HG03354 (cell line): Measurements from ENCODE around the gene NRIP3.
"Not testable (repeated sequence)": the region's sequence is repeated elsewhere in the genome, so short reads cannot be mapped to it uniquely, and the experiment has no call there.

ENCODE experiments used
- ATAC-seq: cut with Tn5 transposase; IDR thresholded peaks from one replicate; pipeline ENCODE4 v1.9.1; 2021; ENCODE audit warnings: mild to moderate bottlenecking; ENCODE audit not compliant: unreplicated experiment, poor library complexity, severe bottlenecking

NRIP3 gene

GRCh38 chr11:9017773-9018172 is 14.0 kb upstream of the NRIP3 start:
- peak; percentile 48 for ATAC-seq

GRCh38 chr11:9016916-9017642 is 13.3 kb upstream of the NRIP3 start:
- peak; percentile 17 for ATAC-seq

DNA sequence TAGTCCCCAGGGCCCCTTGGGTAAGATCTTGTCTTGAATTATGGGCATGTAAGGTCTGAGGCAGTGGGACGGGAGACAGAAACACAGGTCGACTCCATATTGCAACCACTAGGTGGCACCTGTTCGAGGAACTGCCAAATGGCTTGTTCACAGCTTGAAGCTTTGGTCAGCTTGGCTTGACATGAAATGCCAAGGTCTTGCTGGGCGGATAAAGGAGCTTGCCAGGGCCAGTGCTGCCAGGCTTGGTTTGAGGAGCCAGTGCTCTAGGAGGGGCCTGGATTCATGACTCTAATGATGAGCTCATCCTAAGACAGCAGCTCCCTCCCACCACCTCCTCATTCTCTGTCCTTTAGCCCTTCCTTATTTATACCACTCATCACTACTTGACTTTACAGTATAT is 11.9 kb upstream of the NRIP3 start:
- peak; percentile 78 for ATAC-seq

DNA sequence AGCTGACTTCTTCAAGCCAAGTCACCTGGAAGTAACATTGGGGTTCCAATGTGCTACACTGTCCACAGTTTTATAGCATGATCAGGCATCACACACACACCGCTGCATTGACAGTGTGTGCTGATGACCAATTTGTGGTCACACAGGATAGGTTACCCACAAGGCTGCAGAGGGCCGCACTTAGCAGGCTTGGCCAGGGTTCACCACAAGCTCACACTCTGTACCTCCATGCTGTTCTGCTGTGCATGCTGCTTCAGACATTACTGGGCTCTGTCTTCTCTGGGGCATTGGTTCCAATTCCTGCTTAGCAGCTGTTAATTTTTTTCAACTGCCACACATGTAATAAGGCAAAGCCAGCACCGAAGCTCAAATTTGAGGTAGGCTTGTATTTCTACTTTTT is 11.0 kb upstream of the NRIP3 start:
- no peak for ATAC-seq

DNA sequence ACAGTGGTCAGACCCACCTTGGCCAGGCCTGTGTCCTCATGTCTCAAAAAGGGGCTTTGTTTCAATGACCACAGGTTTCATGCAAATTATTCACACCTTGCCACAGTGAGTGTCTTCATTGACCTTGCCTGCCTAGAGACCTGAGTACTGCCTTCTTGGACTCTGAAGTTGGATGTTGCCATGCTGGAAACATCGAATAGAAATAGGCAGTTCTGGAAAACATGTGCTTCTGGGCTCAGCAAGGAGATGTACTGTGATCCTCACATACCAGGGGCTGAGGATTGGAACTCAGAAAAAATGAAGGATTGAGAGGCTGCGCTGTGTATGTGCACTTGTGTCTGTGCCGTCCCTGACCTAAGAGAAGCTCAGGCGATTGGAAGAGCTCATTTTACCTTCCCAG is 9.6 kb upstream of the NRIP3 start:
- ATAC-seq: no peak

GRCh38 chr11:9009538-9009937 is 5.7 kb upstream of the NRIP3 start:
- ATAC-seq: not testable (repeated sequence)

DNA sequence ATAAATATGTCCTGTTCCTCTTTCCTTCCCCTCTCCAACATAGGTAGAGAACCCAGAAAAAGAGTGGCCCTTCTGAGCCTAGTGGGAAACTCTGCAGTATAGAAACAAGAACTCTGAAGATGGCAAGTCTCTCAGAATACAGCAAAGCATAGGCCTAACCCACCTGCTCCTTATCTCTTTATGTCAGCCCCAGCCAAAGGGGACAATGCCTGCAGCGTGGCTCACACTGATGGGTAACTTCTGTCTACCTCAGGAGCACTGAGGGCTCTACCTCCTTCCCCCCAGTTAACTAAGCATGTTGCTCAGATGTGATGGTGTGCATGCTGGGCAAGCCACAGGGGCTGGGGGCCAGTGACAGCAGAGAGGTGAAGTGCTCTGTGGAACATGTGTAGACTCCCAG is 4.9 kb upstream of the NRIP3 start:
- no peak for ATAC-seq

DNA sequence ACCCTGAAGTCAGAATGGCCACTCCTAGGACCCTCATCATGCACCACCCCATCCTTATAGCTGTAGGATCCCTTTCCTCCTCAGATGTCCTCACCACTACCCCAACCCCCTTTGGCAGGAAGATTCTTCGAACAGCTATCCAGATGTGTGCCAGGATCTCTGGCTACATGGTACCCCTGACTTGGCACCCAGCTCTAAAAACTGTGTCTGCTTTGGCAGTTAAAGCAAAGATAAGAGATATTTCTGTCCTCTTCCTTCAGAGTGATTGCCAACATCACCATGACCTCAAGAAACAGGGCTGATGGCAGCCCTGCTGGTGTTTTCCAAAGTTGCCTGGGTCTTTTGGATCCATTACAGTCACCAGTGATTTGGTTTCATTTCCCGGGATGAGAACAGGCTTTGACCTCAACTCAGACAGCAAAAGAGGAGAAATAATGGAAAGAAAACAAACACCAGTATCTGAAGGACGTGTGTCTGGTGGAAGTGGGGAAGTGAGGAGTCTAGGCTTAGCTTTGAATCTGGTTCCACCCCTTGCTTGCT is 4.3 kb upstream of the NRIP3 start:
- ATAC-seq: no peak

- ATAC-seq: no peak
Measured at GRCh38 chr11:9005087-9005486, 1.3 kb upstream of the NRIP3 start.

DNA sequence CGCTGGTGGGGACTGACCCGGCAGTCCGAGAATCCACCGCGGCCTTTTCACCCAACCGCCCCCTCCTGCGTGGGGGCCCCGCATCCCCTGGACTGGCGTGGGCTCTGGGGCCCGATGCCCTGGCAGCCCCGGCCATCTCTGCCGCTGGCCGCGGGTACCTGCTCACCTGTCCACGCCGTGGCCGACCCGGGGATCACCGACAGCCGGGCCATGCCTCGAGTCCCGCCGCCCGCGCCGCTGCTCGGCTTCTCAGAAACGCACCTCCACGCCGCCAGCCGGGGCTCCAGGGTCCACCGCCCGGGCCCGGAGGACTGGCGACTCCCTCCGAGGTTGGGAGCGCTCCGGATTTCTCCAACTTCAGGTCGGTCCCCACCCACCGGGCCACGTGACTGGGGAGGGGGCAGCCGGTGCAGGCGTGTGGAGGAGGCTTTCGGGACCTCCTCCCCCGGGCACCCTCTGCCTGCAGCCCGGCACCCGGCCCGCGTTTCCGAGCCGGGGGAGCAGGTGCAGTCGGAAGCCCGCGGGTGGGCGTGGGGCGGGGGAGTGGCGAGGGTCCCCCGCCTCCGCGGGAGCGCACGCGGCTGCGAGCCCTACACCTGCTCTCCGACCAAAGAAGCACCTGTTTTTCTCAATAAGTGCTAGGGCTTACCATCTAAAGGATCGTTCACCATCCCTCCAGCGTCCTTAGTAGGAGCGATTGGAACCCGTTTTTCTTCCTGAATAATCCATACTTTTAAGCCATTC is 554 bp upstream of the NRIP3 start:
- ATAC-seq: no peak

- no peak for ATAC-seq
Measured at GRCh38 chr11:9002920-9003572, 755 bp downstream of the NRIP3 start.

DNA sequence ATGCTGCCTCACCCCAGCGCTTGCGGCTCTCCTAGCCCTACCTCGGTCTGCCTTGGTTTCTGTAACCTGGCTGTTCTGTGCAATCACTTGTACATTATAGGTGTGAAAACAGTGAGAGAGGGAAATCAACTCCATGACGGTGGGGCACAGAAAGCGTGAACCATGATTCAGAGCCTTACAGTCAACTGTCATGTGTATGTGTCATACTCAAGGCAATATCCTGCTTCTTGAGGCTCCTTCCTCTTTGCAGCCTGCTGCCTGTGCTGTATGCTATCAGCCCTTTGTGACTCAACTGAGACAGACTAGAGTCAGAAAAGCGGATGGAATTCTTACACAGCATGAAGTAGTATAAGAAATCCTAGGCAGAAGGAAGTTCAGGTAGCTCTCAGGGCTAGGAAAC is 2.1 kb downstream of the NRIP3 start:
- no peak for ATAC-seq

DNA sequence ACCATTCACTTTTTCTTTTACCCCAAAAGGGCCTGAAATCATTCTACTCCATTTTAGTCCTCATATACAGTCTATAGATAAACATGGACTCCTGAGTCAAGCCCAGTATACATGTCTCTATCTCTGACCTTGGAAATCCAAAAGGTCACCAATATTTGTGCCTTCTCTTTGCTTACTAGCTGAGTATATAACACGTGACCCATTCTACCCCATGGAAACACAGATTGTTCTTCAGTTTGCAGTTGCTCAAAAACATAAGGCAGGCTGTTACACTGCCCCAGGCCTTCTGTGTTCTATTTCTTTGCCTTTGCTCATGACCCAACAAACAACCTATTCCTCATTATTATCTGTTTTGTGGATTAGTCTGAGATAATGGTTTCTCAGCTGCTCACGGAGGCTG is 5.8 kb downstream of the NRIP3 start:
- no peak for ATAC-seq

- no peak for ATAC-seq
Measured at GRCh38 chr11:8997451-8997850, 6.3 kb downstream of the NRIP3 start.

GRCh38 chr11:8989453-8989852 is 14.3 kb downstream of the NRIP3 start:
- no peak for ATAC-seq

- no peak for ATAC-seq
Measured at GRCh38 chr11:8988329-8989234, 15.2 kb downstream of the NRIP3 start.

GRCh38 chr11:8987446-8987845 is 16.4 kb downstream of the NRIP3 start:
- no peak for ATAC-seq

DNA sequence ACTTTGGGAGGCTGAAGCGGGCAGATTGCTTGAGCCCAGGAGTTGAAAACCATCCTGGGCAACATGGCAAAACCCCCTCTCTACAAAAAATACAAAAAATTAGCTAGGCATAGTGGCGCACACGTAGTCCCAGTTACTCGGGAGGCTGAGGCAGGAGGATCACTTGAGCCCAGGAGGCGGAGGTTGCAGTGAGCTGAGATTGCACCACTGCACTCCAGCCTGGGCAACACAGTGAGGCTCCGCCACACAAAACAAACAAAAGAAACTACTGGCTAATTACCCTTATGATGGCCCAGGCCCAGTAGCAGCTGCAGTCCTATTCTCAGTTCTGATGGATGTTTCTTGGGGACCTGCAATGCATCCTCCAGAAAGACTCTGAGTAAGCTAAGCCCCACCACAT is 17.0 kb downstream of the NRIP3 start:
- not testable (repeated sequence) for ATAC-seq

GRCh38 chr11:8985462-8985861 is 18.3 kb downstream of the NRIP3 start:
- ATAC-seq: no peak

DNA sequence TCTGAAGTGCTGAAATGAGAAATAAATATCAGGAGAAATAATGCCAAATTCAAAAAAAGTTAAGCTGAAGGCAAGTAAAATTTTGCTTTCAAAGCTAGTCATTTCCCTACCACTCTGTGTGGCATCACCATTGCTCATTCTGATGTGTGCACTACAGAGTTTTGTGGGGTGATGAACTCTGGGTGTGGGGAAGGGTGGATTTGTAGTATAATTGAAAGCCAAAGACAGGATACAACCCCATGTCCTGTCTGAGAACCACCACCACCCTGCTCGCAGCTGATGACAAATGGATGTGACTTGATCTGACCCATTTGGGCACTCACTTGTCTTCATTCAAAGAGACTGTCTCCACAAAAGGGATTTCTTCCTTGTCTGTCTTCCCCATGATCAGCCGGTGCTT is 20.2 kb downstream of the NRIP3 start:
- no peak for ATAC-seq
